HepG2 (cell line): ENCODE measurements around the gene RCOR3. TPM values are rescaled to one million over a fixed set of nuclear protein-coding genes. Genes with fewer than 3 reads are reported as not detected.

ENCODE experiments used
- ATAC-seq: fragments of 200-7000 bp; cut with Tn5 transposase; 3 replicates; pipeline ENCODE4 v1.9.1; 2020; ENCODE audit warnings: mild to moderate bottlenecking, moderate library complexity
- BruUV-seq: library from RNA; stranded (reverse); fragments of 400-500 nt; replicated peaks from 2 replicates; lab custom pipeline; 2021; lab: Mats Ljungman, UMichigan
- CTCF ChIA-PET: fragments of 300-600 bp; formaldehyde crosslinking; extraction: SDS; loops from one replicate; lab custom pipeline; 2021; ENCODE audit warnings: low total read pairs, inconsistent platforms, low intra/inter-chr PET ratio; lab: Yijun Ruan, JAX
- POLR2A ChIA-PET: fragments of 350-600 bp; sonication (Branson Sonifier 250); formaldehyde crosslinking; loops from one replicate; lab custom pipeline; 2020; ENCODE audit warnings: antibody characterized with exemption, inconsistent platforms; lab: Yijun Ruan, JAX
- DNase-seq: peaks from one replicate; pipeline ENCODE4 v3.0.0-alpha.2; 2015; ENCODE audit warnings: low spot score
- FAIRE-seq: peaks from 3 replicates; lab custom pipeline; 2011; peaks lifted over from hg19 to GRCh38; lab: Jason Lieb, UNC
- H2AFZ ChIP-seq: one replicate; pipeline ENCODE4 v1.6.1; 2011; ENCODE audit warnings: low read length, inconsistent platforms
- H3K27ac ChIP-seq: fragments of 300-600 bp; 3 replicates; pipeline ENCODE4 v1.8.0; 2011; ENCODE audit warnings: mixed run types, mild to moderate bottlenecking, mixed read lengths, low read length, inconsistent platforms; ENCODE audit not compliant: insufficient read depth; ENCODE audit errors: extremely low read length
- H3K27me3 ChIP-seq, 2 experiments: fragments of 200-600 bp in 1 of 2; 2 replicates in 1 of 2; 3 replicates in 1 of 2; pipeline versions ENCODE4 v1.6.0 to v1.8.0; 2011; ENCODE audit warnings: low read length in 2 of 2, mild to moderate bottlenecking in 2 of 2, moderate library complexity in 2 of 2, inconsistent platforms in 1 of 2; ENCODE audit not compliant: insufficient read depth in 2 of 2, control insufficient read depth in 1 of 2
- H3K36me3 ChIP-seq, 2 experiments: fragments of 200-600 bp in 1 of 2; replicated peaks in 1 of 2; 2 replicates in 1 of 2; 3 replicates in 1 of 2; pipeline versions ENCODE4 v1.5.1 to v1.8.0; 2011; ENCODE audit warnings: low read length in 2 of 2, inconsistent platforms in 1 of 2; ENCODE audit not compliant: insufficient read depth in 2 of 2, control insufficient read depth in 1 of 2
- H3K4me1 ChIP-seq: 2 replicates; pipeline ENCODE4 v1.5.1; 2012; ENCODE audit warnings: low read length, inconsistent platforms; ENCODE audit not compliant: insufficient read depth
- H3K4me2 ChIP-seq: 2 replicates; pipeline ENCODE4 v1.6.0; 2011; ENCODE audit warnings: low read depth, low read length, inconsistent platforms
- H3K4me3 ChIP-seq, 3 experiments: fragments of 200-600 bp in 1 of 3; sonication (generic), shearing (Covaris generic) in 1 of 3; replicated peaks in 1 of 3; 2 replicates each; pipeline ENCODE4 v1.5.1; 2011 to 2016; ENCODE audit warnings: low read length in 3 of 3, inconsistent platforms in 2 of 3, low read depth in 2 of 3, mild to moderate bottlenecking in 2 of 3, control low read depth in 1 of 3, mixed read lengths in 1 of 3; ENCODE audit not compliant: insufficient read depth in 1 of 3
- H3K79me2 ChIP-seq: one replicate; pipeline ENCODE4 v1.6.1; 2011; ENCODE audit warnings: low read length, inconsistent platforms; ENCODE audit not compliant: insufficient read depth
- H3K9ac ChIP-seq: 2 replicates; pipeline ENCODE4 v1.6.0; 2011; ENCODE audit warnings: mild to moderate bottlenecking, low read depth, low read length, inconsistent platforms; ENCODE audit not compliant: insufficient read depth
- H3K9me3 ChIP-seq: 2 replicates; pipeline ENCODE4 v1.5.1; 2012; ENCODE audit warnings: mild to moderate bottlenecking, low read length
- H4K20me1 ChIP-seq: 2 replicates; pipeline ENCODE4 v1.6.0; 2011; ENCODE audit warnings: inconsistent platforms, mild to moderate bottlenecking, low read length, moderate library complexity; ENCODE audit not compliant: insufficient read depth
- FOXK2 ChIP-seq: fragments of 450-650 bp; IDR thresholded peaks from 2 replicates; pipeline ENCODE4 v1.6.1; 2016
- RXRB ChIP-seq: IDR thresholded peaks from 2 replicates; pipeline ENCODE4 v1.6.1; 2016; ENCODE audit warnings: borderline replicate concordance, missing genetic modification reagents, missing compliant biosample characterization
- ZNF646 ChIP-seq: sonication (generic); formaldehyde crosslinking; IDR thresholded peaks from 2 replicates; pipeline ENCODE4 v1.9.0; 2021; ENCODE audit warnings: mild to moderate bottlenecking, missing genetic modification reagents
- WGBS: methylation state at CpG from one replicate; pipeline ENCODE4 v1.1.6; 2017; ENCODE audit warnings: low lambda C conversion rate; 5-methylcytosine and 5-hydroxymethylcytosine counted together
- in situ Hi-C: cut with HindIII; loops from 2 replicates; pipeline ENCODE4 v1.10.0; 2017; ENCODE audit warnings: low pct_unique_long_range_greater_than_20kb; ENCODE audit not compliant: extremely low pct_ligation_motif_present
- intact Hi-C: fragments of 100-400 bp; cut with micrococcal nuclease; formaldehyde crosslinking; loops from one replicate; pipeline ENCODE4 v1.10.0; 2022; ENCODE audit not compliant: unreplicated experiment
- polyA plus RNA-seq, 8 experiments: library from polyadenylated mRNA; depleted of rRNA in 3 of 8; stranded (reverse) in 7 of 8; unstranded in 1 of 8; fragments of >200 nt; fragmentation: Illumina TruSeq in 4 of 8; extraction: Trizol in 4 of 8; gene quantifications; 2 replicates each; pipeline versions ENCODE4 v1.2.1 to v1.2.3, GENCODE V29; 2011 to 2016; ENCODE audit warnings: low read depth in 4 of 8, missing spikeins in 1 of 8, mixed read lengths in 1 of 8; ENCODE audit not compliant: insufficient read depth in 1 of 8
- total RNA-seq, 5 experiments: library from RNA; depleted of rRNA; stranded (reverse); fragments of >200 nt; fragmentation: Illumina TruSeq; extraction: Trizol; gene quantifications; 2 replicates each; pipeline ENCODE4 v1.2.3, GENCODE V29; 2016; ENCODE audit warnings: low read depth in 1 of 5

RCOR3 gene
- total and polyA plus RNA-seq, 2 of the 13 experiments (the other 11 are each of a cell fraction or from before 2014, with no cell fraction given): 16.8 to 31.6 TPM

GRCh38 chr1:211305044-211305443 is 45.9 kb downstream of the RCOR3 start:
- Histone ChIP-seq H3K4me1 (no peaks in the 10 kb centered on the region), H2AFZ (no peak overlapping the region), H3K9ac (no peak overlapping the region), H3K79me2 (no peaks in the 10 kb centered on the region), H3K36me3 (peaks cover 3 to 41% of the 10 kb centered on the region in 2 experiments), H3K27me3 (no peaks in the 10 kb centered on the region), H3K27ac (no peak overlapping the region), H3K4me3 (no peak overlapping the region), H4K20me1 (no peaks in the 10 kb centered on the region), H3K9me3 (no peaks in the 10 kb centered on the region), H3K4me2 (no peak overlapping the region)
- POLR2A ChIA-PET: no interaction called here
- FAIRE-seq (no peak), DNase-seq (no peak), ATAC-seq (no peak)
- intact Hi-C loops (no loop called here), in situ Hi-C loops (no loop called here)
- TF ChIP-seq RXRB (CRISPR knock-in tag): no peak
- no peak for TF ChIP-seq FOXK2
- no peak for TF ChIP-seq ZNF646
- 97% methylated on average over 3 of the region's 3 CpGs for WGBS
- no TSS peak for BruUV-seq
- CTCF ChIA-PET: no interaction called here
